GM21717 (cell line): ENCODE data around the gene ZRANB3.
"Not testable (repeated sequence)": the region's sequence is repeated elsewhere in the genome, so short reads cannot be mapped to it uniquely, and the experiment has no call there.

Experiments
- ATAC-seq: cut with Tn5 transposase; IDR thresholded peaks from one replicate; pipeline ENCODE4 v1.9.1; 2021; ENCODE audit warnings: mild to moderate bottlenecking, moderate library complexity; ENCODE audit not compliant: unreplicated experiment

ZRANB3 gene

DNA sequence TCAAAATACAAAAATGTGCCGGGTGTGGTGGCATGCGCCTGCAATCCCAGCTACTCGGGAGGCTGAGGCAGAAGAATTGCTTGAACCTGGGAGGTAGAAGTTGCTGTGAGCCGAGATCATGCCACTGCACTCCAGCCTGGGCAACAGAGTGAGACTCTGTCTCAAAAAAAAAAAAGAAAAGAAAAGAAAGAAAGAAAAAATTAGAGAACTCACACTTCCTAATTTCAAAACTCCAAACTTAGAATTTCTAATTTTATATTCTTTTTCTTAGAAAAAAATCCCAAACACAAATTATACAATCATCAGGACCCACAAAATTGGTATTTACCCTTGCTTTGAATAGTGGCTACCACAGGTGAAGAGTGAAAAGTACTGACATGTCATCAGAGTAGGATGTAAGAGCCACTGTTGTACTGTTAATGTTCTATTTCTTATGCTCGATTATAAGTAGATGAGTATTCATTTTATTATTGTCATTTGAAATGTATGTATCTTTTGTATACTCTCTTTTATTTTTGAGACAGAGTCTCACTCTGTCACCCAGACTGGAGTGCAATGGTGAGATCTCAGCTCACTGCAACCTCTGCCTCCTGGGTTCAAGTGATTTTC, 182.8 kb downstream of the ZRANB3 start:
- ATAC-seq: not testable (repeated sequence)

DNA sequence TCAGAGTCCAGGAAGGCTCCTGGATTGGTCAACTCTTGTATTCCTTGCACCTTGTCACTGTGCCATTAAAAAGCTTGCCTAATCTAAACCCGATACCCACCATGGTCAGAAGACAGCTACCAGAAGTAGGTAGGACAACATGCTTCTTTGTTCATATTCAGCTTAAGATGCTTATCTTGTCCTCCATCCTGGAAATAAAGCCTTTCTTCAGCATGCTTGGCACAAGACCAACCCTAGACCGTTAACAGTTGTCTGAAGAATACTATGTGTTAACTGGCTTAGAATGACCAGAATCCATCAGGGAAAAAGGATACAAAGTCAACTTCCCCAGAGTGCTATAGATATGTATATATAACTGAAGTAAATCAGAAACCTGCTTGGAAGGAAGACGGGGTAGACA, 193.9 kb downstream of the ZRANB3 start:
- ATAC-seq: no peak

DNA sequence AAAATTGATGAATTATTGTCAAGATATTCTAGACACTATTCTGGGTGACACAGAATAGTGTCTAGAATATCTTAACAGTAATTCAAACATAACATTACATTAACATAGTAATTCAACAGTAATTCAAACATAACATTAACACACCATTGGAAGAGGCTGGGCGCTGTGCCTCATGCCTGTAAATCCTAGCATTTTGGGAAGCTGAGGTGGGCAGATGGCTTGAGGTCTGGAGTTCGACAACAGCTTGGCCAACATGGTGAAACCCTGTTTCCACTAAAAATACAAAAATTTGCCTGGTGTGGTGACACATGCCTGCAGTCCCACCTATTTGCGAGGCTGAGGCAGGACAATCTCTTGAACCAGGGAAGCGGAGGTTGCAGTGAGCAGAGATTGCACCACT, 195.8 kb downstream of the ZRANB3 start:
- no peak for ATAC-seq

DNA sequence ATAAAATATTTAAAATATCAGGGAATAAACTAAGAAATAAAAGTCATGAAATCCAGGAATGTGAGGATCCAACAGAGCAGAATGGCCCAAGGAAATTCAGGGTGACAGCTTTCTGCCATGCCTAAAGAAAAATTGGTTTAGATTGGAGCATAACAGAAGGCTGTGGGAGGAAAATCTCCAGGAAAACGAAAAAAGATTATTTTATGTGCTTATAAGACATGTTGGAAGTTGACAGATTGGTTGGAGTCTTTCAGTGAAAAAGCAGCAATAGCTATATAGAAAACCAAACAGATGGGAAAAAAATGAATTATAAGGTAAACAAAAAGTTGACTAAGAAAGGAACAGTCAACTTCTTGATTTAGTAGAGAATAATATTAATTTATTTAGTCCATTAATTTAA, 203.9 kb downstream of the ZRANB3 start:
- ATAC-seq: no peak

DNA sequence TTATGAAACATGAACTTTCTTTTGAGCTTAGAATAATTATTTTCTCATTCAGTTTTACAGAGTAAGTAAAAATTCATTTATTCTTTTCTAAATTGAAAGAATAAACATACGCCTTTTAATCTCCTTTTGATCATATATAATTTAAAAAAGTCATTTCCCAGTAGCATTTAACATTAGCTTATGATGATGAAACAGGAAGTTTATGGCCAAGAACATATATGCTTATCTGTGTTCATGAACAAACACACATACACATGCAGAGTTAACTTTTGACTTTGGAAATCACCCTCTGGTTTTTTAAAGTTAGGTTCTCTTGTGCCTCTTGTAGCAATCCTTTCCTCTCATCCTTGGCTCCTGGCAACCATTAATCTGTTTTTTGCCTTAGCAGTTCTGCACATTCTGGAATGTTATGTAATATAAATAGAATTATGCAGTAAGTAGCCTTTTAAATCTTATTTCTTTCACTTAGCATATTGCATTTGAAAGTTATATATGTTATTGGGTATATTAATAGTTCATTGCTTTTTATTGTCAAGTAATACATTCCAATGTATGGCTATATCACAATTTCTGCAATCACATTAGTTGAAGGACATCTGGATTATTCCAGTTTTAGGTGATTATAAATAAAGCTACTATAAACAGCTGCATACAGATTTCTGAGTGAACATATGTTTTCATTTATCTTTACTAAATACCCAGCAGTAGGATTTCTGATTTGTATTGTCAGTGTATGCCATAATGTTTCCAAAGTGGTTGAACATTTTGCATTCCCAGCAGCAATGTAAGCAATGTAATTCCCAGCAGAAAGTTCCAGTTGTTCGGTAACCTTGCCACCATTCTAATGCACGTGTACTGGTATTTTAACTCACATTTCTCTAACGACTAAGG, 210.3 kb downstream of the ZRANB3 start:
- ATAC-seq: no peak

DNA sequence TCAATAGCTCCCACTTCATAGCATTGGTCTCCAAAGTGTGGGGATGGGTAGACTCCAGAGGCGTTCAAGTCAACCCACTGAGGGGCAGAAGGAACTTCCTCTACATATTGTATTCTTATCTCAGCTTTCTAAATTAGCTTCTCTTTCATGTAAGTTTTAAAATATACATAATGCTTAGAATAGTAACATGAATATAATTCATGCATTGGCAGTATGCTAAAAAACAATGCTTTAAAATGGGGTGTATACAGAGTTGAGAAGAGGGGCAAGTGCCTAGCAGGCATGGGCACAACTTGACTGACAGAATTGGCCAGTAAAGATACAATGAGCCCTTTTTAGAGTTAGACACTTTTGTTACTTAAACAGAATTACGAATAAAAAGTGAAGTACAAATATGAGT, 212.2 kb downstream of the ZRANB3 start:
- no peak for ATAC-seq

DNA sequence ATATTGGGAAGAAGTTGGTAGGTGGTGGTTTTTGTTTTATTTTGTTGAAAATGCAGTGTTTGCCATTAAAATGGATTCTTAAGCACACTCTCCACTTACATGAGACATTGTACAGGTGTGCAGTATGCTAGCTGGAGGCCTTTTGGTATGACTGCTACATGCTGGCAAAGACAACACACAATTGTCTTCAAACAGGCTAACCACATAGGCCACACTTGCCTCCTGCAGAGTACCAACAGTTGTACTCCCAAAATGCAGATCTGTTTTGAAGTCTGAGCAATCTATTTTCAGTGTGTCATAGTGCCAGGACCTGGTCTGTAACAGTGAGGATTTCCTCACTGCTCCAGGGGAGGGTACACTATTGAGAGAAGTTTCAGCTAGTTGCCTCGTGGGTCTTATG, 213.6 kb downstream of the ZRANB3 start:
- no peak for ATAC-seq

DNA sequence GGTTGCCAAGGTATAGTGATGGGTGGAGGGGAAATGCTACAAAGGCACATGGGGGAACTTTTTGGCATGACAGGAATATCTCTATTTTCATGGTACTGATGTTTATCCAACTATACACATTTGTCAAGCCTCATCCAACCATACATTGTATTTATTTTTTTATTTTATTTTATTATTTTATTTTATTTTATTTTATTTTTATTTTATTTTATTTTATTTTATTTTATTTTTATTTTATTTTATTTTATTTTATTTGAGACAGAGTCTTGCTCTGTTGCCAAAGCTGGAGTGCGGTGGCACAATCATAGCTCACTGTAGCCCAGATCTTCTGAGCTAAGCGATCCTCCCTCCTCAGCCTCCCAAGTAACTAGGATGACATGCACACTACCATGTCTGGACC, 219.1 kb downstream of the ZRANB3 start:
- ATAC-seq: no peak

DNA sequence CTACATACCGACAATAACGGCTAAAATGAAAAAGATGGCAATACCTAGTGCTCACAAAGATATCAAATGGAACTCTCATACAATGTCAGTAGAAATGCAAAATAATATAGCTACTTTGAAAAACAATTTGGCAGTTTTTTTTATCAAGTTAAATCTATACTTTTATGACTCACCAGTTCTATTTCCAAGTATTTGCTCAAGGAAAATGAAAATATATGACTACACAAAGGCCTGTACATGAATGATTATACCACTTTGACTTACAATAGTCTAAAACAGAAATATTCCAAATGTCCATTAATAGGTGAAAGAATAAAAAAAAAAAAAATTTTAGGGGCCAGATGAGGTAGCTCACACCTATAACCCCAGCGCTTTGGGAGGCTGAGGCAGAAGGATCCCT, 219.8 kb downstream of the ZRANB3 start:
- ATAC-seq: no peak

DNA sequence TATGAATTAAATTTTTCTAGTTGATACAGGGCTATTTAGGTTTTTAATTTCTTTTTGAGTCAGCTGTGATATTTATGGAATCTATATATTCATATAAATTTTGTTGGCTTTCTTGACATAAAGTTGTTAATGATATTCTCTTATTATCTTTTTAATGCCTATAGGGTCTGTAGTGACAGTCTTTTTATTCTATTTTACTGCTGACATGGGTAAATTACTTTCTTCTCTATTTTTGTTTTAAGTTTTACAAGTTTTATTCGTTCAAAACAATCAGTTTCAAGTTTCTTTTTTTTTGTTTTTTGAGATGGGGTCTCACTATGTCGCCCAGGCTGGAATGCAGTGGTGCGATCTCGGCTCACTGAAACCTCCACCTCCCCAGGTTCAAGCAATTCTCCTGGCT, 226.3 kb downstream of the ZRANB3 start:
- ATAC-seq: no peak

DNA sequence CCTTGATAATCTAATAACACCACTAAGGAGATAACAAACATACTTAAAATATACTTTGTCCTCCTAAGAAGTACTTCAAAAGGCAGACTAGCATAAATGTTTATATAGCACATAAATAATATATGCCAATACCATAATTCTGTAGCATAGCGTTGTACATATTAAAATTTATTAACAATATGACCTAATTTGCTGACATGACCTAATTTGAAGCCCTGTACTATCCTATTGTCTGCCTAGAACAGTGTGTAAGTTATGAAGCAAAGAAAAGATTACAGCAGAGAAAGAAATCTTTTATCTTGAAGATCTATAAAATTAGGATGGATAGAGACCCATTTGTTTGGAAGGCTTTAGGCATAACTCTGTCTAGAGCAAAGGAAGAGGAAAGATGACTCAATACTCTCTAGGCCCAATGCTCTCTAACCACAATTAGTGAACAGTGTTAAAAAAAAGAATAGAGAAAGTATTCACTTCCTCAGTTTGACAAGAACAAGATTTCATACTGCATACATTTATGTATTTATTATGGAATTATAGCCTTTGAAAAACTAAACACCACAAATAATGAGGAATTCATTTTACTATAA, 231.3 kb downstream of the ZRANB3 start:
- ATAC-seq: no peak

DNA sequence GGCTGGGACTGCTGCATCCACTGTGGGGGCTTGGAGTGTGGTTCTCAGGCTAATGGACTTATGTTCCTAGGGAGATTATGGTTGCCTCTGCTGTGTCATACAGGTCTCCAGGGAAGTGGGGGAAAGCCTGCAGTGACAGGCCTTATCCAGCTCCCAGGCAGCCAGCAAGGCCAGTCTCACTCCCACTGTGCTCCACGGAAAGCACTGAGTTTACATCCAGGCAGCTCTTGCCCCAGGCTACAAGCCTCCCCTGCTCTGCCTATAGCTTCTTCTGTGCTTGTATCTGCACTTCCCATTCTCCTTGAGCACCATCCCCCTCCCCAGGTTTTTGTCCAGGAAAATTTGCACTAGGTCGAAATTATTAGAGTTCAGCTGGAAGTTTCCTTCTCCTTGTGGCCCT, 231.9 kb downstream of the ZRANB3 start:
- no peak for ATAC-seq

DNA sequence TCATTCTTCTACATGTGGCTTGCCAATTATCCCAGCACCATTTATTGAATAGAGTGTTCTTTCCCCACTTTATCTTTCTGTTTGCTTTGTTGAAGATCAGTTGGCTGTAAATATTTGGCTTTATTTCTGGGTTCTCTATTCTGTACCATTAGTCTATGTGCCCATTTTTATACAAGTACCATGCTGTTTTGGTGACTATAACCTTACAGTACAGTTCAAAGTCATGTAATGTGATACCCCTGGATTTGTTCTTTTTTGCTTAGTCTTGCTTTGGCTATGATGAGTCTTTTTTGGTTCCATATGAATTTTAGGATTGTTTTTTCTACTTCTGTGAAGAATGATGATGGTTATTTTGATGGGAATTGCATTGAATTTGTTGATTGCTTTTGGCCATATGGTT, 243.9 kb downstream of the ZRANB3 start:
- ATAC-seq: not testable (repeated sequence)

DNA sequence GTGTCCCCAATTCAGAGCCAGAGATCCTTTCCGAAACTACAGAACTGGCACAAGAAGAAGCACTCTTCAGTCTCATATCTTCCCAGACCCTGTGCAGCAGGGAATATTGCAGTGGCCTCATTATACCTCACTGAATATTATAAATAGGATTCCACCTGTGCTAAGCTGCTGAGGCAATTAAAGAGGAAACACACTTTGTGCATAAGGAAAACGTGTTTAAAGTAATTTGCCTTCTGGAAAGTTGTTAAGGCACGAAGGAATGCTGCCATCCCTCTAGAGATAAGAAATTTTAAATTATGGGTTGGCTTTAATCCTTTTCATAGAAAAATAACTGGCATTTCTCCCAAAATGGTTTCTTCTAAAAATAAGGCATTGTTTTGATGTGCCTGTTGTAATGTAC, 245.6 kb downstream of the ZRANB3 start:
- ATAC-seq: no peak

DNA sequence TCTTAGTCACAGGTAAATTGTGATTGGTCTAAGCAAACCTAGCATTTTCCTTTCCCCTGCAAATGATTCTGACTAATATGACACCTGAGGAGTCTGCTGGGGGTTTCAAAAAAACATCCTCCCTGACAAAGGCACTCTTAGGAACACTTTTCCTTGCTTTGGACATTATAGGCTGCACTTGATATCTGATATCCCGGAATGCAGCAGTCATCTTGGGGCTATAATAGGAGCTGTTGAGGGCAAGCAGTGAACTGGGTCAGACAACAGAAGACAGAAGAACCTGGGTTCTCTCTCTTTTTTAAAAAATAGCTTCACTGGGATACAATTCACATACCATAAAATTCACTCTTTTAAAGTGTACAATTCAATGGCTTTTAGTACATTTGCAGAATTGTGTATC, 249.6 kb downstream of the ZRANB3 start:
- no peak for ATAC-seq

DNA sequence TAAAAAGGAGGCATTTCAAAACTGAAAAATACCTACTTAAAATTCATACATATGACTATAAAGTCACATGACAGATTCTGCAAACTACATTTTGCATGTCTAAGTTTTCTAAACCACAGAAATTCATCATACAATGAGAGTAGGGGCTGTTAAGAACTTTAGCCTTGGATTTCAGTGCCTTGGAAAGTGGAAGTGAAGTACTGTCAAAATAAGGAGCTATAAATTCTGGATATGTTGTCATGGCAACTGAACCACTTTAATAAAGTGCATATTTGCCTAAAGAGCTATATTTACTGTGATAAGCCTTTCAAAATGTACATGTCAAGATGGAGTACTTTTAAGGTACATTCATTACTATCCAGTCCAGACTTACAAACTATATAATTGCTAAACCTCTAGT, 251.8 kb downstream of the ZRANB3 start:
- no peak for ATAC-seq

DNA sequence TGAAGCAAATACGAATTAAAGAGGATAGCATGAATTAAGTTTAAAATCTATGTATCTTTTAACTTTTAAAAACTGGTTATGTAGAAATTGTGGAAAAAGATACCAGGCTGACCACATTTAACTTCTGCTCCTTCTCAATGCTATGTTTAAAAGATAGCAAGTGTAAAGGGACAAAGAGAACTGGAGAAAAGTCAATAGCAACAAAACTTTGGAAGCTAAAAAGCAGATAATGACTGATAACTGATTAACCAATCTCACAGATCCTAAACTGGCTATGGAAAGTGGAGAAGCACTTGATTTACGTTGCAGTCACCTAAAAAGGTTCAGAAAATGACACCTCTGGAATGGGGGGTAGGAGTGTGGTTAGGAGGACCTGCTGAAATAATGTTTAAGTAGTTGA, 254.5 kb downstream of the ZRANB3 start:
- no peak for ATAC-seq

DNA sequence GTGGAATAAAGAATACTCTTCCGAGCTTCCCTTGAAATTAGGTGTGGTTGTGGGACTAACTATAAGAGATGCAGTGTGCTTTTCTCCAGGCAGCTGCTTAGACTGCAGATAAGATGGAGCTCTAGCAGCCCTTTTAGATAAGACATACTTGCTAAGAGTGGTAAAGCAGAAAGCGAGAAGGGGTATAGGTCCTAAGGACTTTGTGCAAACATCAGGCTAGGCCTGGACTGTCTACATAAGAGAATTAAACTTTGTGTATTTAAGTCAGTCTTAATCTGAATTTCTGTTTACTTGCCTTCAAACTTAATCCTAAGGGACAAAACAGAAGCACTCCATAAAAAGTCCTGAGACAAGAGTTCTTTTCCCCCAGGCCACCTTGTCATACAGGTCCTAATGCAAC, 260.0 kb downstream of the ZRANB3 start:
- ATAC-seq: no peak

DNA sequence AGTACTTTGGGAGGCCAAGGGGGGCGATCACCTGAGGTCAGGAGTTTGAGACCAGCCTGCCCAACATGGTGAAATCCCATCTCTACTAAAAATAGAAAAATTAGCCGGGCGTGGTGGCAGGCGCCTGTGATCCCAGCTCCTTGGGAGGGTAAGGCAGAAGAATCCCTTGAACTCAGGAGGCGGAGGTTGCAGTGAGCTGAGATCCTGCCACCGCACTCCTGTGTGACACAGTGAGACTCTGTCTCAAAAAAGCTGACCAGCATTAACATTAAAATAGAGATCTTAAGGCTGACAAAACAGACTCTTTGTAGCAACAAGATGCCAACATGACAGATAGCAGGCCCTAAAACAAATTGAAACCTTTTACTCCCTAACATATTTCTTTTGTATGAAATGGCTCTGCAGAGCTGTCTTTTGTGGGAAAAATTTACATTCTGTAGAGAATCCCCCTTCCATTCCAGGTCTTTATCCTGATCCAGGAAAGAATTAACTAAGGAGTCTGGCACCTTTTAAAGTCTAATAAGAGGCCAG, 265.0 kb downstream of the ZRANB3 start:
- ATAC-seq: no peak

DNA sequence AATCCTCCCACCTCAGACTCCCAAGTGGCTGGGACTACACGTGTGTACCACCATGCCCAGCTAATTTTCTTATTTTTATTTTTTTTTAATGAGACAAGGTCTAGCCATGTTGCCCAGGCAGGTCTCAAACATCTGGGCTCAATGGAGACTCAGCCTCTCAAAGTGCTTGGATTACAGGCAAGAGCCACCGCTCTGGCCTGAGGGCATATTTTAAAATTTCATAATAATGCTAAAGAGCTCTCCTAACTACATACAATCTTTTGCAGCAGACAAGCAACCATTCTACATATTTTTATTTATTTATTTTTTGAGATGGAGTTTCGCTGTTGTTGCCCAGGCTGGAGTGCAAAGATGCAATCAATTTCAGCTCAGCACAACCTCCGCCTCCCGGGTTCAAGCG, 271.9 kb downstream of the ZRANB3 start:
- ATAC-seq: no peak

DNA sequence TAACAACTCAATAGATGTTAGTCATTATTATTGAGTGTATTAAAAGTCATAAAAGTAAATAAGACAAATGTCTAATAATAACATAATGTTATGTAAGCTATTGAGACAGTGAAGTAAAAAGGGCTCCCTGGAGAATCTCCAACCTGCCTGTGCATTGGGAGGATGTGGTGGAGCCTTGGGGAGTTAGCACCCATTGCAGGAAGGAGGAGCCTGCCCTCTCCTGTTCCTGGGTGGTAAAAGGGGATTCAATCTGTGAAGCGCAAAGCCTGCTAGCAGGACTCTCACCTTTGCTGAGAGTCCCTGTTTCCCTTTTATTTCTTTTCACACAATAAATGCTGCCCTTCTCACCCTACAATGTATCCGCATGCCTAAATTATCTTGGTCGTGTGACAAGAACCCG, 272.8 kb downstream of the ZRANB3 start:
- ATAC-seq: no peak
